Posterior vena cava (tissue), 2 donors: ENCODE measurements around the gene LPIN1. TPM values are rescaled to one million over a fixed set of nuclear protein-coding genes. Genes with fewer than 3 reads are reported as not detected.
A peak's percentile ranks its signal among the peaks of the same experiment; 100 is the strongest.

Source experiments
- DNase-seq: peaks from one replicate; pipeline ENCODE4 v3.0.0-alpha.2; 2020; ENCODE audit warnings: low spot score
- intact Hi-C, 2 donors: fragments of 100-400 bp; cut with DNase I; formaldehyde crosslinking; loops; one replicate each; pipeline versions ENCODE4 v1.14.1 to v1.14.2; 2022 to 2023
- long read RNA-seq, 2 donors: library from polyadenylated mRNA; unstranded; transcript quantifications; one replicate each; pipeline ENCODE4 v2.0.0, GENCODE V29; 2020 to 2021
- total RNA-seq, 2 donors: library from RNA; stranded (reverse); fragmentation: NEBNext Ultra II Directional; extraction: Animal tissue kit (Norgen Biotek cat#: 25700); gene quantifications; one replicate each; pipeline ENCODE4 v1.2.1, GENCODE V29; 2021
- donor health status: DM: yes; HTN: yes; CAD: no.
- donor health status: DM: yes; HTN: yes; CAD: no.

The LPIN1 gene
- total RNA-seq: 10 to 100 TPM; 24.2 to 26.8 TPM
- long read RNA-seq, donor 1, full-length matches to known transcripts: 3 of 10 reads
- long read RNA-seq, donor 1, partial matches to known transcripts: 2 of 10 reads
- long read RNA-seq, donor 1, other reads (novel, unspliced or antisense): 5 of 10 reads
- long read RNA-seq, donor 2, partial matches to known transcripts: 5 of 9 reads
- long read RNA-seq, donor 2, other reads (novel, unspliced or antisense): 4 of 9 reads

DNA sequence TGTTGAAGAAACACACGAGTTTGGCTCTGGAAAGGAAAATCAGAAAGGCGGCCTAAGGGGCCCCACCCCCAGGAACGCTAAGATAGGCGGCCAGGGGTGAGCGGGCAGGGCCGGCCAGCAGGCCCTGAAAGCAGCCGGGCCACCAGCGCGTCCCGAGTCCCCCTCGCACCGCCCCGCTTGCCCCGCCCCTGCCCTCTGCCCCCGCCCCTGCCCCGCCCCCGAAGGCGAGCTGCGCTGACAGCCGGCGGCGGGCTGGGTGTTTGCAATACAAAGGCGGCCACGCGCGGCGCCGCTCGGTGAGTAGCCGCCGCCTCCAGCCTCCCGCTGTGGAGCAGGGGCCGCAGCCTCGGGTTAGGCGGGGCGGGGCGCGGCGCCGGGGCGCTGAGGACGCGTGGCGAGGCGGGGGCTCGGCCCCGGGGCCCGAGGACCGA, at the start of gene LPIN1:
LPIN1 (plus strand) TSS at position 257 of the 431 bp plus-strand sequence. CDS start 18,910 bp downstream, outside the sequence.
- intact Hi-C loops: no loop called here
- DNase-seq: peak; percentile 96

- intact Hi-C loops: no loop called here
These were observed 49.7 kb upstream of the LPIN1 start for GRCh38 chr2:11696736-11697102.

DNA sequence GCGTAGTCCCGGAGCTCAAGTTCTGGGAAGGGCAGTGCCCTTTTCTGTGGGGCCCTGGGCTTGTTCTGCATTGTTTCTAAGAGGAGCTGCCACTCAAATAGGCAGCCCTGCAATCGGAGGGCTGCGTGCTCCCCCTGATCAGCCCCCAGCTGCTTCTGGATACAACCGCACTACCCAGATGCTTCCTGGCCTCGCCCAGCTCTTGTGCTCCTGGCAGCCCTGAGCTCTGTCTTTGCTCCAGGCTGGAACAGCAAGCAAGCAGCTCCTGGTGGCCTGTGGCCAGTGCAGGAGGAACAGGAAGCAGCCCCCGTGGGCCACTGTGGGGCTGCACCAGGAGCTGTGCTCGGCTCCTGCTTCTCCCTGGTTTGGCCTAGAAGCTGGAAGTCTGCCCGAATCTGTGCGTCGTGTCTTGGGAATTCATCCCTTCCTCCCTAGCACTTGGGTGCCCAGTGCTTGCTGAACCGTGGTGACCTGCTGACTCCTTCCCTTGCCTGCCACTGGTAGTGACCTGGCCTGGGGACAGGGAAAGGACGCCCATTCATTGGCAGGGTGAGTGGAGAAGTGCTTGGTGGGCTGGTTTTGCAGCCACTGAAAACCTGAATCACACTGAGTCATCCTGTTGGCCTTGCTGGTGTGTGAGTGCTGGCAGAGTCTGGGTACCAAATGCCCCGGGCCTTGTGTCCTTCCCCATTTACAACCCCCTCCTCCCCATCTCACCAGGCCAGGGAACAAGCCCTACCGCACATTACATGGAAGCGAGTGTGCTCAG, 49.1 kb upstream of the LPIN1 start:
- no peak for DNase-seq
- intact Hi-C loops: no loop called here

More at GRCh38 chr2:11696736-11697102, 49.7 kb upstream of the LPIN1 start:
- no peak for DNase-seq

DNA sequence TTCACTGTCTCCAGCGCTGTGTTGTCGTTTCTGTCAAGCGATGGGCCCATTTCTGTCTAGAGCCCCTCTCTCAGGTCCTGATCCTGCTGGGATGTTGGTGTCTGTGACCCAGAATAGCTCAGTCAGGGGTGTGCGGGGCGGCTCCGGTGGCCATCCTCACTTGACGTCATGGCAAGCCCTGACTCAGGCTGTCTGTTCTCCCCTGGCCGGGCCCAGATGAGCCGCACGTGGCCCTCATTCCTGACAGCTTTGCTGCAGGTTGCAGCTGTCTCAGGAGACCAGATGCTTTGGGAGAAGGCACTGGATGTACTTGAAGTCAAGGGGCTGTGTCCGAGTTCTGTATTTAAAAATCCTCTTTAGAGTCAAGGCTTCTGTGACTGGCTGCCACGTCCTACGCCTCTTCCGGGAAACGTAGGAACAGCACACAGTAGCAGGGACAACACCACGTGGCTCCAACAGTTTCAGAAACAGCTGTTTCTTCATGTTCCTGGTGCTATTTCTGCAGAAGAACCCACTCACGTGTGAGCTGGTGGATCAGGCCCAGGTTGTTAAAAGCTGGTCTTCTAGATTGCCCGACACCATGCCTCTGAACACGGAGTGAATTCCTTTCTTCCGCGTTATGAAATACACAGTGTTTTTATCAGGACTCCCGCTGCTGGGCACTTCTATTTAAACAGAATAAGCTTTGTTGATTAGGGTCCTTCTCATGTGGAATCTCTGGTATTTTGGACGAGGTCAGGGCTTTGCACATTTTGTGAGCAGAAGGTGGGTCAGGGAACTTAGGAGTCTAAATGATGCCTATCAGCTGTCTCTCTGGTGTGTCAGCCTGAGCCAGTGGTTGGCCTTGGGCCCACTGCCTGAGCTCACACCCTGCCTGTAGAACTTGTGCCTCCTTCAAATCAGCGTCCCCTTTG, 48.2 kb upstream of the LPIN1 start:
- no peak for DNase-seq
- intact Hi-C loops: no loop called here

- DNase-seq: no peak
- intact Hi-C loops: no loop called here
These were observed 46.5 kb upstream of the LPIN1 start for GRCh38 chr2:11699686-11700670.

DNA sequence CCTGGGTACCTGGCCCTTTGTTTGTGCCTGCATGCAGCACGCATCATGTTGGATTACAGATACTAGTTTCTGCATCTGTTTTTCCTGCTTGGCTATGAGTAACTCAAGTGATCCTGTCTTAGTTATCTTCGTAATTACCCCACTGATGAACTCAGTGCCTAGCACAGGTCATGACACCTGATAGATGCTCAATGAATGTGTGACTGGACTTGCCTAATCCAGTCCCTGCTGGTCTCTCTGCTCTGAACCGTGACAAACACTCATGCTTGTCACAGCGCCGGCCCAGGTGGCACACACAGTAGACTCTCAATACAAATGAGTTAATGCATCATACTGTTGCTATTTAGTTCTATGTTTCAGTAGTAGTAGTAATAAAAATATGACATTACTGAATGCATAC, 45.2 kb upstream of the LPIN1 start:
- DNase-seq: no peak

DNA sequence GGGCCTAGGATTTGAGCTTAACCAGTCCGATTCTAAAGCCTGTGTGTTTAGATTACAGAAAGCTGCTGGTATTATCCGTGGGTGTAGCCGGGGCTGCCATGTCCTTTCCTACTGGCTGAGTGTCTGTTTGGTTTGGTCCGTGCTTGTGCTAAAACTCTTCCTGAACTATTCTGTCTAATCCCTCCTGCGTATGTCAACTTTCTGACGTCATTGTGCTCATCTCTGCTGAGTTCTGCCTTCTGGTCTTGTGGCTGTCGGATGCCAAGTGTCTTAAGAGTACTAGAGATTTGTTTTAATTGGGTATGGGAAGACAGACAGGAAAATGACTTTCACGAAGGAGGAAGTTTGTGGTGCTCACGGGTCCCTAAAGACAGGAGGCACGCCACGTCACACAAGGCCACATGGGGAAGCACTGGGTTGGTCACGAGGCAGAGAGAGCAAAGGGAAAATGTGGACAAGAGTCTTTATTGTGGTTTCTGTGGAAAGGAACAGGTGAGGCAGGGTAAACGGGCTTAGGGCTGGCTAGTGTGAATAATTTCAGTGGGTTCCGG, 44.6 kb upstream of the LPIN1 start:
- intact Hi-C loops: no loop called here
- no peak for DNase-seq

More for the DNA sequence above, 45.2 kb upstream of the LPIN1 start:
- intact Hi-C loops: no loop called here

DNA sequence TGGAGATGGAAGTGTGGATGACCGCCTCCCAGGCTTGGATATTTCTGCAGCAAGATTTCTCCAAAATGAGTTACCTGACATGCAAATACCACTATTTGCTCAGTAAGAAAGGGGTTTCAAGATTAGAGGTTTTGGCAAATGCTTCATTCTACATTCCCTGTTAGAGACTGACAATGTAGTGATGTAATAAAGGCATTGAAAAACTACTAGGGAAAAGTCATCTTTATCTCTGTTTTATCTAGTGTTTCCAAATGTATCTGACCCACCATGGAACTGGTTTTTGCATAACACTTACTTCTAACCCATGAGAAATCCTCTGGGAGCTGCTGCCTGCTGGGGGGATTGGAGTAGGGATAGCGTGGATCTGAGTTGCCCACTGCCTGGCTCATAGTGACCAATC, 43.5 kb upstream of the LPIN1 start:
- no peak for DNase-seq
- intact Hi-C loops: no loop called here

DNA sequence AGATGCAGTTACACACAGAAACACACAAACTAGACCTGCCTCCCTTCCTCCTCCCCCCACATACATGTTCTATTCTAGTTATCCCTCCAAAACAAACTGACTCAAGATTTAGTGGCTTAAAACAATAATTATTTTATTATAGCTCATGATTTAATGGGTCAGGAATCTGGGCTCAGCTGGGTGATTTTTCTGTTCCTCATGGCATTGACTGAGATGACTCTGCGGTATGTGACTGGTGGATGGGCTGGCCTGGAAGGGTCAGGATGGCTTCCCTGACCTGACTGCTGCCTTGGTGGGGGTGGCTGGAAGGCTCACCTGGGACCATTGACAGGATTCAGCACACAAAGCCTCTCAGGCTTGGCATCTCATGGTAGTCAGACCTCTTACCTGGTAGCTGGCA, 42.7 kb upstream of the LPIN1 start:
- no peak for DNase-seq
- intact Hi-C loops: no loop called here

GRCh38 chr2:11705063-11705462, 41.4 kb upstream of the LPIN1 start:
- DNase-seq: no peak
- intact Hi-C loops: no loop called here

DNA sequence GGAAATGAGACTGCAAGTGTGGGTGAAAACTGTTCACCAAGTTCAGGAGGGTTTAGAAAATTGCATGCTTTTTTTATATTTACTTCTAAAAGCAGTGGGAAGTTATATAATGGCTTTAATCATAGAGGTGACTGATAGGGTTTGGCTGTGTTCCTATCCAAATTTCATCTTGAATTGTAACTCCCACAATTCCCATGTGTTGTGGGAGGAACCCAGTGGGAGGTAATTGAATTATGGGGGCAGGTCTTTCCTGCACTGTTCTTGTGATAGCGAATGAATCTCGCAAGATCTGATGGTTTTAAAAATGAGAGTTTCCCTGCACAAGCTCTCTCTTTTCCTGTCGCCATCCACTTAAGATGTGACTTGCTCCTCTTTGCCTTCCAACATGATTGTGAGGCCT, 40.7 kb upstream of the LPIN1 start:
- DNase-seq: no peak
- intact Hi-C loops: no loop called here

DNA sequence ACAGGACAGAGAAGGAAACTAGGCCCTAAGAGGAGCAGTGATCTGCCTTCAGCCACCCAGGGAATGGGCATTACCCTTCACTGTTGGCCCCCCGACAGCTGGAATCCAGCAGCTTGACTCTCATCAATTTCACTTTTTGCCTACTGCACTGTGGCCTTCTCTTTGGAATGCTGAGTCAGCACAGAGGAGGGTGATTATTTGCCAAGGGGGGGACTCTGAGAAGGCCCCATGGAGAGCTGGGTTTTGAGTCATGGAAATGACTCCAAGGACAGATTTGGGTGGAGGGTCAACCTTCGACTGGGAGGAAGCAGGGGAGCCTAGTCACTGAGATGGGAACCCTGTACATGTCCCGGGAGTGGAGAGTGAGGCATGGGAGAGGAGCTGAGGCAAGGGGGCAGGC, 38.3 kb upstream of the LPIN1 start:
- DNase-seq: no peak
- intact Hi-C loops: no loop called here

- intact Hi-C loops: no loop called here
- DNase-seq: no peak
These were observed 37.1 kb upstream of the LPIN1 start for GRCh38 chr2:11709293-11709692.

DNA sequence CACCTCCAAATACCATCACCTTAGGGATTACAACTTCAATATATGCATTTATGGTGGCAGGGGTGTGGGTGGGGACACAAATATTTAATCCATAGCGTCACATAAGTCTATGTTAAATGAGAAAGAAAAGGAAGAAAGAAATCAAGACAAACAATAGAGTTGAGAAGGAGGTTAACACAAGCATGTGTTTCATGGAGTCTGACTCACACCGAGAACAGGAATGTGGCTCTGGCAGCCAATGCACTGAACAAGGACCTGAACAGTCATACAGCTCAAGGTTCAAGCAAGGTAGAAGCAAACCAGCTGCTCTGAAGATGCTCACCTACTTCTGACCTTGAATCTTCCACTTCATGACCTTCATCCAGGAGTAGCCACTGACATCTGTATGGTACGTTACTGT, 36.2 kb upstream of the LPIN1 start:
- DNase-seq: no peak
- intact Hi-C loops: no loop called here

DNA sequence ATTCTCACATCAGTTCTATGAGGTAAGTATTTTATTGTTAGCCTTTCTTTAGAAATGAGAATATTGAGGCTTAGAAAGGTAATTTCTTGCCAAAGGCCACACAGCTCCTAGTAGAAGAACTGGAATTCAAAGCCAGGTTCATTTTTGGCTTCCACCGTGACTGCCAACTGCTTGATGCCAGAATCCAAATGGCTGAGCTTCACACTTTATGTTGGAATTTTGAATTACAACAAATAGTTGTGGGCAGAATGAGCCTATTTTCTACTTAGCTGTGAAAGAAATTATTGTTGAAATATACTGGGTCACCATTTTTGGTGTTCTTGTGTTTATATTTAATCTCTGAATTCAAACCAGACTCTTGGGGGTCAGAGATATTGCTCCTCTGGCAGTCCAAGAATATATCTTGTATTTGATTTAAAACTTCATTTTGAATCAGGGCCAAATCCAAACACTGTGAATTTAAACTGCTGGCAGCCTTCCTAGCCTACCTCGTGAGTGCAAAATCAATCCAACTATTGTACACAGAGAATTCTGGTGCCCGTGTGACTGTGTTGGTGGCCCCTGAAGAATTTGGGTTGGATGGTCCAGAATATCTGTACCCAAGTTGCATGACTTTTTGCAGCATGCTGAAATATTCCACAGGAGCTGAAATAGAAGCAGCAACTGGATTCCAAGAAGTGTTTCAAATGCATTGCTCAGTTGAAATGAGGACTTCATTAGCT, 35.6 kb upstream of the LPIN1 start:
- DNase-seq: no peak
- intact Hi-C loops: no loop called here

- intact Hi-C loops: no loop called here
- no peak for DNase-seq
These were observed 35.1 kb upstream of the LPIN1 start for GRCh38 chr2:11711354-11711716.

- intact Hi-C loops: no loop called here
- DNase-seq: no peak
These were observed 34.7 kb upstream of the LPIN1 start for GRCh38 chr2:11711751-11712150.

DNA sequence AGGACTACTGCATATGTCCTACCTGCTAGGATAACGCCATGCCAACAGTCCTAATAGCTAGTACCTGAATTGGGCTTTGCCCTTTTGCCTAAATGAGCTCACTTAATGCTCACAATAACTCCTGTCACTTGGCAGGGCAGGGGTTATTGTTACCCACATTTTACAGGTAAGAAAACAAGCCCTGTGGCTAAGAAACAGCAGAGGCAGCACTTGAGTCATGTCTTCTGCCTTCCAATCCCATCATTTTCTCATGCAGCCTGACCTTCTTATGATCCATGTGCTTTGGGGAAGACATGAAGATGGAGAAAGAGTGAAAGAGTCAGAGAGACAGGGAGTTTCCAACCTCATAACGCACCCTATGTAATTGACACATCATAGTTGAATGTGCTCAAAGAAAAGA, 33.6 kb upstream of the LPIN1 start:
- DNase-seq: no peak
- intact Hi-C loops: no loop called here
